ENCODE measurements around the gene PAQR4.

PAQR4 gene

GRCh38 chr16:3020604-3021448, 51.7 kb downstream of the PAQR4 start:
- DNase-seq (ENCODE audit: low read depth in 2 of 2, low spot score in 1 of 2) = peak; percentile 49 to 55

- peak in 1 of 2 donors; percentile 61 for DNase-seq (ENCODE audit: low read depth in 2 of 2, low spot score in 1 of 2)
Measured at GRCh38 chr16:3021449-3022207, 52.5 kb downstream of the PAQR4 start.

- DNase-seq (ENCODE audit: low read depth in 2 of 2, low spot score in 1 of 2) = peak; percentile 69 to 76
Measured at GRCh38 chr16:3022208-3022683, 53.1 kb downstream of the PAQR4 start.

- DNase-seq (ENCODE audit: low read depth in 2 of 2, low spot score in 1 of 2) = no peak
Measured at GRCh38 chr16:3022684-3023414, 53.7 kb downstream of the PAQR4 start.

All from stimulated activated CD8-positive, alpha-beta memory T cell treated with anti-CD3 and anti-CD28 coated beads, Interleukin-4, amount 100 ng/mL, for 1 hour (primary cell).